H9 (cell line): ENCODE results near the gene INTS13. TPM values are rescaled to one million over a fixed set of nuclear protein-coding genes. Genes with fewer than 3 reads are reported as not detected.
A peak's percentile ranks its signal among the peaks of the same experiment; 100 is the strongest.

Experiments used
- DNase-seq: peaks from one replicate; pipeline ENCODE4 v3.0.0-alpha.2; 2017
- H2AFZ ChIP-seq: one replicate; pipeline ENCODE4 v1.6.1; 2013; ENCODE audit warnings: mild to moderate bottlenecking, low read length, control low read depth, moderate library complexity
- H2AK5ac ChIP-seq: 2 replicates; pipeline ENCODE4 v1.6.1; 2013; ENCODE audit warnings: low read length, control low read depth, mixed read lengths; ENCODE audit not compliant: insufficient read length
- H2BK120ac ChIP-seq: one replicate; pipeline ENCODE4 v1.6.1; 2013; ENCODE audit warnings: low read depth, mild to moderate bottlenecking, low read length, control low read depth, inconsistent platforms; ENCODE audit not compliant: poor library complexity, severe bottlenecking
- H2BK12ac ChIP-seq: 2 replicates; pipeline ENCODE4 v1.6.1; 2013; ENCODE audit warnings: low read length, control low read depth, mixed read lengths, low read depth; ENCODE audit not compliant: insufficient read length
- H2BK15ac ChIP-seq: 2 replicates; pipeline ENCODE4 v1.6.1; 2013; ENCODE audit warnings: low read depth, low read length, control low read depth
- H2BK20ac ChIP-seq: one replicate; pipeline ENCODE4 v1.6.1; 2013; ENCODE audit warnings: low read depth, mild to moderate bottlenecking, low read length, control low read depth, inconsistent platforms; ENCODE audit not compliant: poor library complexity, severe bottlenecking
- H2BK5ac ChIP-seq: 2 replicates; pipeline ENCODE4 v1.6.1; 2013; ENCODE audit warnings: low read length, control low read depth, mixed read lengths; ENCODE audit not compliant: insufficient read length
- H3K14ac ChIP-seq: 2 replicates; pipeline ENCODE4 v1.6.1; 2013; ENCODE audit warnings: low read length, control low read depth; ENCODE audit not compliant: insufficient read depth
- H3K18ac ChIP-seq: 2 replicates; pipeline ENCODE4 v1.6.1; 2013; ENCODE audit warnings: low read depth, mild to moderate bottlenecking, mixed read lengths, low read length, control low read depth; ENCODE audit not compliant: insufficient read length
- H3K23ac ChIP-seq: 2 replicates; pipeline ENCODE4 v1.6.1; 2013; ENCODE audit warnings: low read length, control low read depth, mixed read lengths, low read depth; ENCODE audit not compliant: insufficient read length
- H3K23me2 ChIP-seq: 2 replicates; pipeline ENCODE4 v1.6.1; 2013; ENCODE audit warnings: low read depth, mild to moderate bottlenecking, mixed read lengths, low read length, control low read depth; ENCODE audit not compliant: insufficient read length, poor library complexity, severe bottlenecking
- H3K27ac ChIP-seq: 2 replicates; pipeline ENCODE4 v1.5.1; 2013; ENCODE audit warnings: low read length, control low read depth, mixed read lengths, low read depth; ENCODE audit not compliant: insufficient read length
- H3K27me3 ChIP-seq: 2 replicates; pipeline ENCODE4 v1.6.1; 2013; ENCODE audit warnings: low read length, control low read depth, inconsistent platforms; ENCODE audit not compliant: insufficient read depth
- H3K4ac ChIP-seq: 2 replicates; pipeline ENCODE4 v1.6.1; 2013; ENCODE audit warnings: low read depth, mild to moderate bottlenecking, control low read depth, inconsistent platforms, low read length, moderate library complexity
- H3K4me1 ChIP-seq: 2 replicates; pipeline ENCODE4 v1.6.1; 2013; ENCODE audit warnings: low read length, control low read depth, inconsistent platforms; ENCODE audit not compliant: insufficient read depth
- H3K4me2 ChIP-seq: 2 replicates; pipeline ENCODE4 v1.6.1; 2013; ENCODE audit warnings: low read length, control low read depth, mixed read lengths; ENCODE audit not compliant: insufficient read length, insufficient read depth
- H3K56ac ChIP-seq: 2 replicates; pipeline ENCODE4 v1.6.1; 2013; ENCODE audit warnings: low read depth, mild to moderate bottlenecking, mixed read lengths, low read length, control low read depth; ENCODE audit not compliant: insufficient read length
- H3K79me1 ChIP-seq: 2 replicates; pipeline ENCODE4 v1.6.1; 2013; ENCODE audit warnings: low read depth, mild to moderate bottlenecking, moderate library complexity, low read length, control low read depth, inconsistent platforms; ENCODE audit not compliant: insufficient read depth, poor library complexity, severe bottlenecking
- H3K79me2 ChIP-seq: 2 replicates; pipeline ENCODE4 v1.6.1; 2013; ENCODE audit warnings: low read length, control low read depth, inconsistent platforms; ENCODE audit not compliant: insufficient read depth
- H3K9ac ChIP-seq: 2 replicates; pipeline ENCODE4 v1.6.1; 2013; ENCODE audit warnings: low read length, control low read depth, mixed read lengths; ENCODE audit not compliant: insufficient read length; ENCODE audit errors: extremely low read depth
- H3K9me3 ChIP-seq: one replicate; pipeline ENCODE4 v1.6.1; 2013; ENCODE audit warnings: low read depth, low read length, inconsistent platforms; ENCODE audit not compliant: control insufficient read depth
- H3T11ph ChIP-seq: one replicate; pipeline ENCODE4 v1.6.1; 2013; ENCODE audit warnings: mild to moderate bottlenecking, low read length, control low read depth, inconsistent platforms
- H4K20me1 ChIP-seq: one replicate; pipeline ENCODE4 v1.6.1; 2013; ENCODE audit not compliant: control insufficient read depth, insufficient read length, insufficient read depth
- H4K5ac ChIP-seq: 2 replicates; pipeline ENCODE4 v1.6.1; 2013; ENCODE audit warnings: low read depth, mild to moderate bottlenecking, mixed read lengths, low read length, control low read depth; ENCODE audit not compliant: insufficient read length
- H4K8ac ChIP-seq: replicated peaks from 2 replicates; pipeline ENCODE4 v1.6.1; 2013; ENCODE audit warnings: low read length, control low read depth, mixed read lengths, low read depth; ENCODE audit not compliant: insufficient read length
- H4K91ac ChIP-seq: 2 replicates; pipeline ENCODE4 v1.6.1; 2013; ENCODE audit warnings: low read depth, mild to moderate bottlenecking, moderate library complexity, mixed read lengths, low read length, control low read depth; ENCODE audit not compliant: insufficient read length
- H3K27ac Mint-ChIP-seq, 3 experiments: 2 replicates in 2 of 3; 3 replicates in 1 of 3; pipeline ENCODE4 v1.8.0; 2020 to 2021; ENCODE audit warnings: mixed read lengths in 3 of 3, mild to moderate bottlenecking in 1 of 3, moderate library complexity in 1 of 3
- H3K27me3 Mint-ChIP-seq: 2 replicates; pipeline ENCODE4 v1.8.0; 2021; ENCODE audit warnings: low read depth, mild to moderate bottlenecking, moderate library complexity, mixed read lengths
- H3K36me3 Mint-ChIP-seq, 3 experiments: 2 replicates in 2 of 3; 3 replicates in 1 of 3; pipeline ENCODE4 v1.8.0; 2020 to 2021; ENCODE audit warnings: low read depth in 3 of 3, mixed read lengths in 3 of 3; ENCODE audit not compliant: insufficient read depth in 1 of 3
- H3K4me1 Mint-ChIP-seq, 2 experiments: 2 replicates each; pipeline ENCODE4 v1.8.0; 2020; ENCODE audit warnings: mixed read lengths in 2 of 2
- H3K4me3 Mint-ChIP-seq, 2 experiments: 2 replicates in 1 of 2; 3 replicates in 1 of 2; pipeline ENCODE4 v1.8.0; 2020 to 2021; ENCODE audit warnings: mild to moderate bottlenecking in 2 of 2, mixed read lengths in 2 of 2, moderate library complexity in 1 of 2
- H3K9me3 Mint-ChIP-seq, 2 experiments: 2 replicates in 1 of 2; 3 replicates in 1 of 2; pipeline ENCODE4 v1.8.0; 2020; ENCODE audit warnings: mild to moderate bottlenecking in 2 of 2, mixed read lengths in 2 of 2, moderate library complexity in 1 of 2
- CTCF ChIP-seq: fragments of 200-600 bp; sonication (generic); conservative IDR thresholded peaks from 3 replicates; pipeline ENCODE4 v1.8.0; 2021; ENCODE audit warnings: antibody characterized with exemption, mild to moderate bottlenecking
- WGBS: extraction: QIAGEN DNeasy Blood & Tissue Kit; methylation state at CpG from one replicate; pipeline ENCODE4 v1.1.7; 2013; ENCODE audit warnings: missing lambda C conversion rate, low lambda C conversion rate, mixed read lengths; ENCODE audit not compliant: insufficient read length; ENCODE audit errors: extremely low coverage; 5-methylcytosine and 5-hydroxymethylcytosine counted together
- total RNA-seq: library from RNA; stranded (reverse); gene quantifications from 2 replicates; pipeline ENCODE4 v1.2.1, GENCODE V29; 2021

Gene INTS13
- total RNA-seq, 1 experiment from 2014 or later, result 39.1 TPM

GRCh38 chr12:26929590-26929989 is 8.2 kb downstream of the INTS13 start:
- no peak overlapping the region for H2BK20ac ChIP-seq
- no peak overlapping the region for H3K9ac ChIP-seq
- no peak overlapping the region for H3K4me2 ChIP-seq
- no peaks in the 10 kb centered on the region for H3K79me2 ChIP-seq
- no peak overlapping the region for H3K56ac ChIP-seq
- H3K23ac ChIP-seq, result no peak overlapping the region
- no peak overlapping the region for H4K91ac ChIP-seq
- H2BK12ac ChIP-seq, result no peak overlapping the region
- H2BK120ac ChIP-seq, result no peak overlapping the region
- H4K5ac ChIP-seq, result no peak overlapping the region
- no CpG with 5 or more reads among the region's 2 CpGs for WGBS
- Mint-ChIP-seq H3K4me3 (no peak overlapping the region), H3K27me3 (no peaks in the 10 kb centered on the region), H3K4me1 (no peaks in the 10 kb centered on the region), H3K27ac (peak overlapping the region in 1 of 3 experiments; percentile 40; a peak in 1 of 7 replicates), H3K36me3 (peaks cover 21 to 55% (median 45%) of the 10 kb centered on the region in 3 experiments; a peak in 5 of 7 replicates), H3K9me3 (no peaks in the 10 kb centered on the region)
- no peaks in the 10 kb centered on the region for H3K27me3 ChIP-seq
- H4K8ac ChIP-seq, result no peak overlapping the region
- no peak overlapping the region for H2BK15ac ChIP-seq
- no peak overlapping the region for H3K4ac ChIP-seq
- H3K79me1 ChIP-seq, result no peaks in the 10 kb centered on the region
- no peak overlapping the region for H2BK5ac ChIP-seq
- no peak for TF ChIP-seq CTCF
- no peak overlapping the region for H3K27ac ChIP-seq
- no peak overlapping the region for H3K14ac ChIP-seq
- no peak overlapping the region for H2AK5ac ChIP-seq
- no peaks in the 10 kb centered on the region for H3K23me2 ChIP-seq
- DNase-seq, result no peak
- no peaks in the 10 kb centered on the region for H4K20me1 ChIP-seq
- no peaks in the 10 kb centered on the region for H3K9me3 ChIP-seq
- no peak overlapping the region for H3K18ac ChIP-seq
- no peak overlapping the region for H3T11ph ChIP-seq
- H2AFZ ChIP-seq, result no peak overlapping the region
- H3K4me1 ChIP-seq, result no peaks in the 10 kb centered on the region
